K562 (cell line): ENCODE data around the gene MAP7D1. TPM values are rescaled to one million over a fixed set of nuclear protein-coding genes. Genes with fewer than 3 reads are reported as not detected.

Experiments
- BCL6 ChIP-seq: fragments of 250-450 bp; sonication (Bioruptor Pico); IDR thresholded peaks from 2 replicates; pipeline ENCODE4 v1.4.0; 2020
- CLOCK ChIP-seq: fragments of 250-450 bp; sonication (Bioruptor Pico); IDR thresholded peaks from 2 replicates; pipeline ENCODE4 v1.4.0; 2020; ENCODE audit warnings: mild to moderate bottlenecking, moderate library complexity, borderline replicate concordance
- CREB3L1 ChIP-seq: fragments of 450-650 bp; IDR thresholded peaks from 2 replicates; pipeline ENCODE4 v1.6.1; 2014; ENCODE audit warnings: low read depth, mild to moderate bottlenecking, moderate library complexity, borderline replicate concordance
- ELF4 ChIP-seq: fragments of 450-650 bp; formaldehyde crosslinking; IDR thresholded peaks from 2 replicates; pipeline ENCODE4 v1.4.0; 2022; ENCODE audit warnings: missing genetic modification characterization
- FOXO4 ChIP-seq: fragments of 450-650 bp; formaldehyde crosslinking; IDR thresholded peaks from 2 replicates; pipeline ENCODE4 v1.4.0; 2020; ENCODE audit warnings: mild to moderate bottlenecking, moderate library complexity
- GTF2E2 ChIP-seq: fragments of 200-800 bp; sonication (Bioruptor generic); IDR thresholded peaks from 2 replicates; pipeline ENCODE4 v1.6.1; 2016; ENCODE audit warnings: missing genetic modification characterization, missing compliant biosample characterization
- HIVEP1 ChIP-seq: fragments of 250-450 bp; sonication (Bioruptor Pico); IDR thresholded peaks from 2 replicates; pipeline ENCODE4 v1.4.0; 2020; ENCODE audit warnings: mild to moderate bottlenecking
- KDM5B ChIP-seq: fragments of 200-600 bp; sonication (generic); IDR thresholded peaks from 2 replicates; pipeline ENCODE4 v1.6.1; 2012; ENCODE audit warnings: low read depth, mild to moderate bottlenecking, moderate library complexity, low read length, control low read depth, inconsistent platforms; ENCODE audit not compliant: insufficient replicate concordance
- MEIS2 ChIP-seq: fragments of 450-650 bp; IDR thresholded peaks from 2 replicates; pipeline ENCODE4 v1.6.1; 2014; ENCODE audit warnings: mild to moderate bottlenecking; ENCODE audit not compliant: partially characterized antibody
- MNT ChIP-seq, 2 experiments: fragments of 450-650 bp; conservative IDR thresholded peaks; 2 replicates each; pipeline ENCODE4 v1.6.1; 2017; ENCODE audit warnings: mild to moderate bottlenecking in 2 of 2, moderate library complexity in 2 of 2
- NFYB ChIP-seq: IDR thresholded peaks from 2 replicates; pipeline ENCODE4 v1.6.1; 2011; ENCODE audit warnings: mild to moderate bottlenecking, moderate library complexity; ENCODE audit not compliant: insufficient read length; ENCODE audit errors: extremely low read depth
- PTBP1 ChIP-seq: fragments of 200-400 bp; formaldehyde crosslinking; IDR thresholded peaks from 2 replicates; pipeline ENCODE4 v1.6.1; 2017; ENCODE audit warnings: low read depth, low read length
- SIRT6 ChIP-seq: IDR thresholded peaks from one replicate; pipeline ENCODE4 v1.6.1; 2012; ENCODE audit warnings: low read depth, mild to moderate bottlenecking, control low read depth, inconsistent platforms, low read length, moderate library complexity
- SP1 ChIP-seq: sonication (generic); formaldehyde crosslinking; IDR thresholded peaks from 2 replicates; pipeline ENCODE4 v1.8.1; 2022; ENCODE audit warnings: mild to moderate bottlenecking, missing genetic modification reagents
- SP2 ChIP-seq: IDR thresholded peaks from 2 replicates; pipeline ENCODE4 v1.6.1; 2011; ENCODE audit warnings: mild to moderate bottlenecking, low read depth, low read length, moderate library complexity; ENCODE audit not compliant: poor library complexity, severe bottlenecking; ENCODE audit errors: extremely low read depth
- TCF3 ChIP-seq: sonication (generic); formaldehyde crosslinking; IDR thresholded peaks from 2 replicates; pipeline ENCODE4 v1.4.0; 2020; ENCODE audit warnings: mild to moderate bottlenecking, missing genetic modification reagents
- ZFP1 ChIP-seq: fragments of 450-650 bp; formaldehyde crosslinking; IDR thresholded peaks from 2 replicates; pipeline ENCODE4 v1.4.0; 2020; ENCODE audit warnings: mild to moderate bottlenecking, mixed read lengths
- ZNF146 ChIP-seq: IDR thresholded peaks from one replicate; pipeline ENCODE4 v1.6.1; 2018; ENCODE audit warnings: missing compliant biosample characterization; ENCODE audit not compliant: unreplicated experiment
- ZNF512 ChIP-seq: IDR thresholded peaks from 2 replicates; pipeline ENCODE4 v1.6.1; 2016; ENCODE audit warnings: missing genetic modification characterization, missing compliant biosample characterization
- ZNF668 ChIP-seq: fragments of 250-450 bp; sonication (Bioruptor Pico); IDR thresholded peaks from 2 replicates; pipeline ENCODE4 v1.8.0; 2022; ENCODE audit warnings: mild to moderate bottlenecking, inconsistent platforms
- polyA plus RNA-seq, 8 experiments: library from polyadenylated mRNA; depleted of rRNA in 4 of 8; stranded (reverse) in 5 of 8; unstranded in 3 of 8; fragments of >200 nt; fragmentation: Nextera tagmentation in 2 of 8; fragmentation: Illumina TruSeq in 1 of 8; extraction: Ambion mirVana in 2 of 8; extraction: Trizol in 1 of 8; gene quantifications; 2 replicates each; pipeline versions ENCODE4 v1.2.1 to v1.2.3, GENCODE V29; 2011 to 2014; ENCODE audit warnings: inconsistent platforms in 1 of 8, missing spikeins in 1 of 8
- total RNA-seq, 7 experiments: library from RNA; depleted of rRNA in 6 of 7; stranded (reverse); fragments of >200 nt in 6 of 7; fragmentation: Illumina TruSeq in 2 of 7; extraction: Trizol in 2 of 7; gene quantifications; 2 replicates each; pipeline versions ENCODE4 v1.2.1 to v1.2.3, GENCODE V29; 2011 to 2021; ENCODE audit warnings: low replicate concordance in 1 of 7

MAP7D1 gene
- total and polyA plus RNA-seq, 9 of the 15 experiments (the other 6 are each of a cell fraction or from before 2014, with no cell fraction given), result 3.6 to 108 (median 34.5) TPM

- TF ChIP-seq CLOCK (CRISPR knock-in tag) (no peak), GTF2E2 (tag) (peak; percentile 67; the same call in 1 of the 2 replicates), CREB3L1 (no peak), FOXO4 (CRISPR knock-in tag) (no peak), BCL6 (CRISPR knock-in tag) (no peak), ZNF512 (no peak), SIRT6 (no peak), ZFP1 (no peak), NFYB (no peak), ZNF146 (no peak), SP1 (CRISPR knock-in tag) (no peak), SP2 (no peak), HIVEP1 (no peak), MNT (conservative IDR thresholded peaks at IDR 0.05) (no peak; a peak in 1 of 4 replicates), KDM5B (peak; percentile 83), ZNF668 (CRISPR knock-in tag) (no peak), TCF3 (CRISPR knock-in tag) (no peak), ELF4 (CRISPR knock-in tag) (0 out of 2 replicates have a peak, but pooled peaks have one; percentile 4), PTBP1 (no peak), MEIS2 (no peak)
Measured at GRCh38 chr1:36160949-36161485, 5.1 kb downstream of the MAP7D1 start (continued).
